H1 (cell line): ENCODE measurements around the gene DUSP3. TPM values are rescaled to one million over a fixed set of nuclear protein-coding genes. Genes with fewer than 3 reads are reported as not detected.

Source experiments
- CTCF ChIA-PET: fragments of 300-600 bp; sonication (Branson Sonifier 250); formaldehyde crosslinking; loops from one replicate; lab custom pipeline; 2021; ENCODE audit not compliant: partially characterized antibody; lab: Charles Lee
- POLR2A ChIA-PET: fragments of 300-600 bp; sonication (Branson Sonifier 250); formaldehyde crosslinking; loops from one replicate; lab custom pipeline; 2021; ENCODE audit warnings: inconsistent platforms; ENCODE audit not compliant: partially characterized antibody; lab: Charles Lee
- DNase-seq, 2 experiments: peaks; one replicate each; pipeline versions ENCODE4 v3.0.0 to v3.0.0-alpha.2; 2010 to 2022; ENCODE audit warnings: low spot score in 2 of 2, low read depth in 1 of 2, mixed read lengths in 1 of 2
- FAIRE-seq: peaks from 2 replicates; lab custom pipeline; 2011; peaks lifted over from hg19 to GRCh38; lab: Jason Lieb, UNC
- H2AFZ ChIP-seq: 2 replicates; pipeline ENCODE4 v1.8.1; 2012; ENCODE audit warnings: low read length, inconsistent platforms
- H2AK5ac ChIP-seq: 2 replicates; pipeline ENCODE4 v1.6.1; 2013; ENCODE audit warnings: low read depth, low read length
- H2BK120ac ChIP-seq: replicated peaks from 2 replicates; pipeline ENCODE3; 2013; ENCODE audit warnings: low read depth, low read length, inconsistent platforms
- H2BK12ac ChIP-seq: 2 replicates; pipeline ENCODE4 v1.6.1; 2013; ENCODE audit warnings: low read depth, low read length
- H2BK15ac ChIP-seq: 2 replicates; pipeline ENCODE4 v1.6.1; 2013; ENCODE audit warnings: low read length
- H2BK20ac ChIP-seq: 2 replicates; pipeline ENCODE4 v1.6.1; 2013; ENCODE audit warnings: low read length
- H2BK5ac ChIP-seq: 2 replicates; pipeline ENCODE4 v1.6.1; 2013; ENCODE audit warnings: low read depth, low read length
- H3K14ac ChIP-seq: 2 replicates; pipeline ENCODE4 v1.6.1; 2013; ENCODE audit warnings: inconsistent platforms; ENCODE audit not compliant: insufficient read length
- H3K18ac ChIP-seq: 2 replicates; pipeline ENCODE4 v1.6.1; 2013; ENCODE audit warnings: low read length; ENCODE audit errors: extremely low read depth
- H3K23ac ChIP-seq: 2 replicates; pipeline ENCODE4 v1.6.1; 2013; ENCODE audit warnings: inconsistent platforms; ENCODE audit not compliant: insufficient read length
- H3K23me2 ChIP-seq: 2 replicates; pipeline ENCODE4 v1.6.1; 2013; ENCODE audit warnings: low read depth, low read length
- H3K27ac ChIP-seq: 2 replicates; pipeline ENCODE4 v1.6.1; 2011; ENCODE audit warnings: low read depth, low read length, inconsistent platforms
- H3K27me3 ChIP-seq, 4 experiments: replicated peaks in 1 of 4; 1 replicate in 1 of 4; 2 replicates in 3 of 4; pipeline versions ENCODE4 v1.6.1 to v1.8.1; 2011 to 2013; ENCODE audit warnings: low read length in 3 of 4, mild to moderate bottlenecking in 3 of 4, inconsistent platforms in 2 of 4, mixed read lengths in 2 of 4, moderate library complexity in 1 of 4; ENCODE audit not compliant: control insufficient read depth in 3 of 4, insufficient read depth in 3 of 4; ENCODE audit errors: extremely low read depth in 1 of 4
- H3K36me3 ChIP-seq, 4 experiments: 2 replicates each; pipeline versions ENCODE4 v1.6.1 to v1.8.1; 2011 to 2013; ENCODE audit warnings: mild to moderate bottlenecking in 4 of 4, low read length in 3 of 4, moderate library complexity in 2 of 4, control low read depth in 1 of 4, inconsistent platforms in 1 of 4; ENCODE audit not compliant: insufficient read depth in 4 of 4, control insufficient read depth in 2 of 4
- H3K4ac ChIP-seq: replicated peaks from 2 replicates; pipeline ENCODE3; 2013; ENCODE audit warnings: low read length, low read depth, mixed read lengths, inconsistent platforms; ENCODE audit not compliant: insufficient read length
- H3K4me1 ChIP-seq, 4 experiments: replicated peaks in 1 of 4; 1 replicate in 1 of 4; 2 replicates in 3 of 4; pipeline versions ENCODE4 v1.6.1 to v1.8.1; 2011 to 2013; ENCODE audit warnings: low read length in 3 of 4, inconsistent platforms in 2 of 4, mixed read lengths in 1 of 4; ENCODE audit not compliant: insufficient read depth in 4 of 4, control insufficient read depth in 3 of 4
- H3K4me2 ChIP-seq, 2 experiments: 2 replicates each; pipeline versions ENCODE4 v1.6.1 to v1.8.1; 2011 to 2013; ENCODE audit warnings: low read depth in 2 of 2, low read length in 2 of 2, control low read depth in 1 of 2, inconsistent platforms in 1 of 2, mild to moderate bottlenecking in 1 of 2; ENCODE audit not compliant: insufficient read depth in 1 of 2
- H3K4me3 ChIP-seq, 4 experiments: fragments of 200-600, 300-600 bp in 1 of 4; sonication (generic), shearing (Covaris generic), sonication (Bioruptor Twin) in 1 of 4; 2 replicates each; pipeline versions ENCODE4 v1.5.1 to v1.8.1; 2011 to 2016; ENCODE audit warnings: low read length in 4 of 4, low read depth in 3 of 4, control low read depth in 2 of 4, inconsistent platforms in 2 of 4, mild to moderate bottlenecking in 2 of 4, mixed read lengths in 1 of 4, moderate library complexity in 1 of 4; ENCODE audit not compliant: insufficient read depth in 2 of 4; ENCODE audit errors: extremely low read depth in 1 of 4
- H3K56ac ChIP-seq: replicated peaks from 2 replicates; pipeline ENCODE3; 2013; ENCODE audit warnings: low read depth, mild to moderate bottlenecking, mixed read lengths, low read length, inconsistent platforms; ENCODE audit not compliant: insufficient read length
- H3K79me1 ChIP-seq: 2 replicates; pipeline ENCODE4 v1.6.1; 2013; ENCODE audit warnings: low read depth, low read length, control low read depth
- H3K79me2 ChIP-seq, 2 experiments: 2 replicates each; pipeline versions ENCODE4 v1.6.1 to v1.8.1; 2012 to 2013; ENCODE audit warnings: low read length in 2 of 2, mild to moderate bottlenecking in 2 of 2, inconsistent platforms in 1 of 2; ENCODE audit not compliant: insufficient read depth in 2 of 2, control insufficient read depth in 1 of 2
- H3K9ac ChIP-seq, 4 experiments: replicated peaks in 1 of 4; 1 replicate in 1 of 4; 2 replicates in 3 of 4; pipeline versions ENCODE4 v1.6.1 to v1.8.1; 2011 to 2013; ENCODE audit warnings: low read depth in 3 of 4, low read length in 3 of 4, control low read depth in 2 of 4, mild to moderate bottlenecking in 2 of 4, moderate library complexity in 2 of 4, inconsistent platforms in 1 of 4; ENCODE audit errors: extremely low read depth in 1 of 4
- H3K9me3 ChIP-seq, 2 experiments: 2 replicates each; pipeline versions ENCODE4 v1.6.1 to v1.8.1; 2012 to 2013; ENCODE audit warnings: mild to moderate bottlenecking in 2 of 2, moderate library complexity in 2 of 2, control low read depth in 1 of 2, inconsistent platforms in 1 of 2, low read depth in 1 of 2, low read length in 1 of 2, mixed read lengths in 1 of 2; ENCODE audit not compliant: insufficient read depth in 2 of 2
- H4K20me1 ChIP-seq, 2 experiments: replicated peaks in 1 of 2; 2 replicates each; pipeline versions ENCODE3 to v1.8.1; 2011 to 2013; ENCODE audit warnings: inconsistent platforms in 2 of 2, low read length in 2 of 2, mild to moderate bottlenecking in 1 of 2; ENCODE audit not compliant: insufficient read depth in 2 of 2, control insufficient read depth in 1 of 2
- H4K5ac ChIP-seq: 2 replicates; pipeline ENCODE4 v1.6.1; 2013; ENCODE audit warnings: low read length, low read depth, mixed read lengths, inconsistent platforms; ENCODE audit not compliant: insufficient read length
- H4K8ac ChIP-seq: 2 replicates; pipeline ENCODE4 v1.8.0; 2013; ENCODE audit warnings: mild to moderate bottlenecking, moderate library complexity, low read length, inconsistent platforms; ENCODE audit not compliant: insufficient read depth; ENCODE audit errors: extremely low read depth
- H4K91ac ChIP-seq: replicated peaks from 2 replicates; pipeline ENCODE3; 2013; ENCODE audit warnings: low read length, mixed read lengths, inconsistent platforms; ENCODE audit not compliant: insufficient read length
- CREB1 ChIP-seq: IDR thresholded peaks from 2 replicates; pipeline ENCODE4 v1.6.1; 2012; ENCODE audit warnings: inconsistent platforms
- EP300 ChIP-seq, 2 experiments: IDR thresholded peaks; 1 replicate in 1 of 2; 2 replicates in 1 of 2; pipeline ENCODE4 v1.6.1; 2011 to 2012; ENCODE audit warnings: low read depth in 2 of 2, low read length in 2 of 2, mild to moderate bottlenecking in 2 of 2, borderline replicate concordance in 1 of 2, inconsistent platforms in 1 of 2, moderate library complexity in 1 of 2
- NANOG ChIP-seq: IDR thresholded peaks from 2 replicates; pipeline ENCODE4 v1.6.1; 2011; ENCODE audit warnings: low read length, low read depth, mild to moderate bottlenecking, inconsistent platforms; ENCODE audit not compliant: insufficient read depth, poor library complexity, severe bottlenecking
- POU5F1 ChIP-seq: IDR thresholded peaks from 2 replicates; pipeline ENCODE4 v1.6.1; 2011; ENCODE audit warnings: low read depth, mild to moderate bottlenecking, low read length, moderate library complexity
- RXRA ChIP-seq: IDR thresholded peaks from 2 replicates; pipeline ENCODE4 v1.6.1; 2011; ENCODE audit warnings: low read depth, mild to moderate bottlenecking, low read length, moderate library complexity; ENCODE audit not compliant: insufficient read depth
- SP2 ChIP-seq: IDR thresholded peaks from 2 replicates; pipeline ENCODE4 v1.6.1; 2012; ENCODE audit warnings: mild to moderate bottlenecking, low read length, inconsistent platforms
- WGBS, 2 experiments: shearing (Covaris generic) in 1 of 2; methylation state at CpG; one replicate each; pipeline versions ENCODE4 v1.1.6 to v1.1.7; 2013 to 2015; ENCODE audit warnings: low lambda C conversion rate in 2 of 2, mixed read lengths in 2 of 2, inconsistent platforms in 1 of 2, low coverage in 1 of 2, missing lambda C conversion rate in 1 of 2; ENCODE audit not compliant: insufficient replicate concordance in 2 of 2, insufficient coverage in 1 of 2, insufficient read length in 1 of 2; ENCODE audit errors: extremely low coverage in 1 of 2, missing lambda C conversion rate in 1 of 2; 5-methylcytosine and 5-hydroxymethylcytosine counted together
- polyA plus RNA-seq, 7 experiments: library from polyadenylated mRNA; depleted of rRNA in 3 of 7; stranded (reverse) in 5 of 7; unstranded in 2 of 7; fragments of >200 nt in 5 of 7; fragments of 200-250 nt in 2 of 7; gene quantifications; 1 replicate in 5 of 7; 2 replicates in 1 of 7; 4 replicates in 1 of 7; pipeline versions ENCODE4 v1.2.1 to v1.2.3, GENCODE V29; 2011 to 2013; ENCODE audit warnings: missing spikeins in 2 of 7, mixed read lengths in 2 of 7
- total RNA-seq: library from RNA; stranded (reverse); fragmentation: NEBNext Ultra II Directional; extraction: Animal tissue kit (Norgen Biotek cat#: 25700); gene quantifications from 2 replicates; pipeline ENCODE4 v1.2.1, GENCODE V29; 2021

The DUSP3 gene
- total and polyA plus RNA-seq, 2 of the 8 experiments (the other 6 are each of a cell fraction or from before 2014, with no cell fraction given) = 15.1 to 21.2 TPM

- H3K79me2 ChIP-seq = no peaks in the 10 kb centered on the region
- H2BK5ac ChIP-seq = no peak overlapping the region
- no peak overlapping the region for H2BK15ac ChIP-seq
- no peak overlapping the region for H3K56ac ChIP-seq
- no peak overlapping the region for H2AK5ac ChIP-seq
- H2BK20ac ChIP-seq = no peak overlapping the region
- H3K36me3 ChIP-seq = no peaks in the 10 kb centered on the region
- no peak overlapping the region for H3K4me3 ChIP-seq
- H4K91ac ChIP-seq = no peak overlapping the region
- no peak overlapping the region for H3K14ac ChIP-seq
- no peak overlapping the region for H2BK120ac ChIP-seq
- no peak overlapping the region for H3K9ac ChIP-seq
- no peak overlapping the region for H3K4me2 ChIP-seq
- H3K18ac ChIP-seq = no peak overlapping the region
- H2AFZ ChIP-seq = no peak overlapping the region
- DNase-seq (no peak), FAIRE-seq (no peak)
- no peak overlapping the region for H2BK12ac ChIP-seq
- no peaks in the 10 kb centered on the region for H3K9me3 ChIP-seq
- H3K27me3 ChIP-seq = no peaks in the 10 kb centered on the region
- peaks cover 0 to 1% of the 10 kb centered on the region in 2 experiments for H4K20me1 ChIP-seq
- no peak overlapping the region for H3K27ac ChIP-seq
- no peaks in the 10 kb centered on the region for H3K79me1 ChIP-seq
- POLR2A ChIA-PET = interaction anchor here (0.9 to 1.3 kb wide), 4 partner anchors 9 to 17 kb away, joined by 3 to 5 read pairs (median 4); no protein-coding TSS in a partner anchor
- WGBS, 2 experiments = 86% methylated on average over 9 of the region's 9 CpGs; no CpG with 5 or more reads in 1 of the 2 experiments
- TF ChIP-seq RXRA = no peak
- TF ChIP-seq POU5F1 = no peak
- TF ChIP-seq EP300 (IDR thresholded peaks at IDR 0.05; ENCODE audit: borderline replicate concordance in 1 of 2, low read depth in 2 of 2, low read length in 2 of 2) = no peak
- TF ChIP-seq SP2 = no peak
- no peak for TF ChIP-seq NANOG
- no peak for TF ChIP-seq CREB1
- no peak overlapping the region; the same call in 1 of the 2 replicates for H4K8ac ChIP-seq
- H4K5ac ChIP-seq = no peak overlapping the region
- H3K23me2 ChIP-seq = no peaks in the 10 kb centered on the region
- no peak overlapping the region for H3K4ac ChIP-seq
- no peak overlapping the region for H3K23ac ChIP-seq
- CTCF ChIA-PET = interaction anchor here (0.5 to 3.9 kb wide), 13 partner anchors 9 to 1493 kb away, joined by 3 to 22 read pairs (median 3); partner anchors contain the start of gene CD300LG
- no peaks in the 10 kb centered on the region; a peak in 1 of 7 replicates for H3K4me1 ChIP-seq
Measured at GRCh38 chr17:43817826-43818225, 39.0 kb upstream of the DUSP3 start.
